Esophagus muscularis mucosa (tissue), 4 donors: ENCODE results near the gene SLC9A8. TPM values are rescaled to one million over a fixed set of nuclear protein-coding genes. Genes with fewer than 3 reads are reported as not detected.

Experiments
- DNase-seq: peaks from one replicate; pipeline ENCODE4 v3.0.0-alpha.2; 2017; ENCODE audit errors: extremely low spot score
- H3K27ac ChIP-seq, 4 donors: fragments of 200-600 bp; sonication (generic); replicated peaks in 1 of 4; 1 replicate in 3 of 4; 2 replicates in 1 of 4; pipeline ENCODE4 v1.5.1; 2016 to 2019; ENCODE audit warnings: mild to moderate bottlenecking in 1 of 4
- H3K27me3 ChIP-seq, 4 donors: fragments of 200-600 bp; sonication (generic); one replicate each; pipeline versions ENCODE4 v1.5.1 to v1.6.0; 2016 to 2019
- H3K36me3 ChIP-seq, 4 donors: fragments of 200-600 bp; sonication (generic); one replicate each; pipeline ENCODE4 v1.5.1; 2016 to 2019
- H3K4me1 ChIP-seq, 4 donors: fragments of 200-600 bp; sonication (generic); one replicate each; pipeline ENCODE4 v1.5.1; 2016 to 2019
- H3K4me3 ChIP-seq, 4 donors: fragments of 200-600 bp; sonication (generic); 1 replicate in 2 of 4; 2 replicates in 2 of 4; pipeline ENCODE4 v1.5.1; 2016 to 2019; ENCODE audit warnings: mild to moderate bottlenecking in 4 of 4, moderate library complexity in 1 of 4
- H3K9me3 ChIP-seq, 4 donors: fragments of 200-600 bp; sonication (generic); 1 replicate in 3 of 4; 2 replicates in 1 of 4; pipeline ENCODE4 v1.5.1; 2016 to 2019
- CTCF ChIP-seq, 3 experiments: fragments of 200-600 bp in 2 of 3; fragments of 450-650 bp in 1 of 3; sonication (generic) in 2 of 3; IDR thresholded peaks; one replicate each; pipeline ENCODE4 v1.5.1; 2017 to 2019; ENCODE audit warnings: antibody characterized with exemption in 3 of 3, mild to moderate bottlenecking in 2 of 3, moderate library complexity in 1 of 3
- EP300 ChIP-seq: sonication (generic); formaldehyde crosslinking; IDR thresholded peaks from one replicate; pipeline ENCODE4 v1.6.1; 2017; ENCODE audit warnings: antibody characterized with exemption
- POLR2A ChIP-seq: fragments of 450-650 bp; IDR thresholded peaks from one replicate; pipeline ENCODE4 v1.6.1; 2017; ENCODE audit warnings: antibody characterized with exemption, moderate library complexity, mild to moderate bottlenecking, low read depth
- POLR2AphosphoS5 ChIP-seq, 2 donors: sonication (generic); formaldehyde crosslinking; IDR thresholded peaks; one replicate each; pipeline ENCODE4 v1.6.1; 2017; ENCODE audit warnings: antibody characterized with exemption in 2 of 2
- WGBS: methylation state at CpG from one replicate; pipeline ENCODE4 v1.1.5; 2018; 5-methylcytosine and 5-hydroxymethylcytosine counted together
- intact Hi-C: fragments of 100-400 bp; cut with DNase I; formaldehyde crosslinking; loops from one replicate; pipeline ENCODE4 v1.15.1; 2023
- total RNA-seq, 4 donors: library from RNA; depleted of rRNA; stranded (reverse); fragments of >200 nt; gene quantifications; one replicate each; pipeline versions ENCODE4 v1.1.0 to v1.2.1, GENCODE V29; 2016

Gene SLC9A8
- total RNA-seq, 4 donors from 2014 or later = 7.5 to 9.0 (median 7.5) TPM

GRCh38 chr20:49887251-49888211, 74.9 kb downstream of the SLC9A8 start:
- TF ChIP-seq POLR2AphosphoS5 (IDR thresholded peaks at IDR 0.05) (peak in 1 of 2 donors; percentile 25), CTCF (IDR thresholded peaks at IDR 0.05) (no peak), EP300 (no peak), POLR2A (no peak)
- intact Hi-C loops = loop anchor here (2.0 kb wide), 1 partner anchor 277 kb away; no protein-coding TSS in a partner anchor
- 88% methylated on average over 15 of the region's 32 CpGs for WGBS
- no peaks in the 10 kb centered on the region for H3K9me3 ChIP-seq
- peaks cover 9 to 75% (median 59%) of the 10 kb centered on the region in 4 donors for H3K36me3 ChIP-seq
- H3K27ac ChIP-seq = peak overlapping the region; percentile 44 to 71 (median 56)
- no peak for DNase-seq
- H3K27me3 ChIP-seq = no peaks in the 10 kb centered on the region
- H3K4me3 ChIP-seq = no peak overlapping the region
- peaks cover 42 to 54% (median 48%) of the 10 kb centered on the region in 4 donors for H3K4me1 ChIP-seq

GRCh38 chr20:49888212-49889000, 75.8 kb downstream of the SLC9A8 start:
- H3K9me3 ChIP-seq = no peaks in the 10 kb centered on the region
- H3K36me3 ChIP-seq = peaks cover 6 to 66% (median 51%) of the 10 kb centered on the region in 4 donors
- no peak for TF ChIP-seq POLR2A
- no peak for TF ChIP-seq POLR2AphosphoS5 (IDR thresholded peaks at IDR 0.05)
- TF ChIP-seq CTCF (IDR thresholded peaks at IDR 0.05) = peak; percentile 54 to 76 (median 62)
- H3K27me3 ChIP-seq = no peaks in the 10 kb centered on the region
- peak overlapping the region; percentile 44 to 71 (median 56) for H3K27ac ChIP-seq
- peaks cover 51 to 63% (median 56%) of the 10 kb centered on the region in 4 donors for H3K4me1 ChIP-seq
- no peak overlapping the region for H3K4me3 ChIP-seq
- no peak for DNase-seq
- intact Hi-C loops = loop anchor here (2.0 kb wide), 1 partner anchor 278 kb away; no protein-coding TSS in a partner anchor
- 79% methylated on average over 12 of the region's 18 CpGs for WGBS

- Histone ChIP-seq H3K4me3 (no peak overlapping the region), H3K27ac (peak overlapping the region in 1 of 4 donors; percentile 71), H3K27me3 (no peaks in the 10 kb centered on the region), H3K4me1 (peaks cover 56 to 69% (median 62%) of the 10 kb centered on the region in 4 donors), H3K36me3 (peaks cover 4 to 58% (median 43%) of the 10 kb centered on the region in 4 donors), H3K9me3 (no peaks in the 10 kb centered on the region)
- WGBS = 77% methylated on average over 9 of the region's 9 CpGs
- intact Hi-C loops = loop anchor here (2.0 kb wide), 1 partner anchor 278 kb away; no protein-coding TSS in a partner anchor
- DNase-seq = no peak
- TF ChIP-seq POLR2AphosphoS5 (IDR thresholded peaks at IDR 0.05) = no peak
- TF ChIP-seq EP300 = no peak
- TF ChIP-seq POLR2A = no peak
- TF ChIP-seq CTCF (IDR thresholded peaks at IDR 0.05) = no peak
Observed at GRCh38 chr20:49889001-49889934, 76.6 kb downstream of the SLC9A8 start.

- Histone ChIP-seq H3K4me1 (peaks cover 56 to 70% (median 62%) of the 10 kb centered on the region in 4 donors), H3K4me3 (no peak overlapping the region), H3K36me3 (peaks cover 4 to 51% (median 36%) of the 10 kb centered on the region in 4 donors), H3K9me3 (no peaks in the 10 kb centered on the region), H3K27me3 (no peaks in the 10 kb centered on the region), H3K27ac (no peak overlapping the region)
- WGBS = 69% methylated on average over 5 of the region's 9 CpGs
- intact Hi-C loops = loop anchor here (2.0 kb wide), 1 partner anchor 279 kb away; no protein-coding TSS in a partner anchor
- TF ChIP-seq CTCF (IDR thresholded peaks at IDR 0.05) (peak in 1 of 3 experiments; percentile 5), POLR2AphosphoS5 (IDR thresholded peaks at IDR 0.05) (no peak), EP300 (no peak), POLR2A (no peak)
- no peak for DNase-seq
Observed at GRCh38 chr20:49889935-49890333, 77.3 kb downstream of the SLC9A8 start.
